ENCODE results near the gene KCTD20. TPM values are rescaled to one million over a fixed set of nuclear protein-coding genes. Genes with fewer than 3 reads are reported as not detected.

Gene KCTD20
- total RNA-seq, 1 experiment from 2014 or later, result 32.4 TPM

DNA sequence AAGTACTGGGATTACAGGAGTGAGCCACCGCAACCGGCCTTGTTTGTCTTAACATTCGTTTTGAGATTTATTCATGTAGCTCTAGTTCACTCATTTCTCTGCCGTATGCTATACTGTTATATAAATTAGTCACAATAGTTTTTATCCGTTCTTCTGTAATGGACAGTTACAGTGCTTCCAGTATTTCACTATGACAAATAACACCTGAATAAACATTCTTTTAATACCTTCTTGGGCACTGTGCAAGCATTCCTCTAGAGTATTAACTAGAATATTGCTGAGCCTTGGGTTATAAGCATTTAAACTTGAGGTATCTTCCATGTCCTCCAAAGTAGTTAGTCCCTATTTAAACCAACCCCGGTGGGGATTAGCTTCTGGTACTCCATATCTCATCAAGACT lies 58.9 kb downstream of the KCTD20 start:
- H3K9me3 Mint-ChIP-seq (ENCODE audit: unreplicated experiment), result no peaks in the 10 kb centered on the region
- BruUV-seq (replicated peaks), result no TSS peak
- Histone ChIP-seq H3K27me3 (replicated peaks; ENCODE audit: control insufficient read depth, insufficient read depth, low read length) (no peaks in the 10 kb centered on the region), H3K4me1 (peaks cover 15% of the 10 kb centered on the region), H3K9me3 (no peaks in the 10 kb centered on the region), H3K36me3 (ENCODE audit: control insufficient read depth, insufficient read depth, low read length) (peaks cover 1% of the 10 kb centered on the region; the same call in 1 of the 2 replicates), H3K4me3 (ENCODE audit: low read depth, low read length) (no peak overlapping the region)
- intact Hi-C loops (cut with micrococcal nuclease; ENCODE audit: unreplicated experiment), result no loop called here
- ChIA-PET POLR2A (no interaction called here), CTCF (no interaction called here)
- no peak overlapping the region for H3K27ac Mint-ChIP-seq (ENCODE audit: unreplicated experiment)
- DNase-seq, result no peak
- peaks cover 4% of the 10 kb centered on the region for H3K4me1 Mint-ChIP-seq (ENCODE audit: low read depth, unreplicated experiment)
- H3K4me3 Mint-ChIP-seq (ENCODE audit: unreplicated experiment), result no peak overlapping the region
- TF ChIP-seq, protein P1, sequence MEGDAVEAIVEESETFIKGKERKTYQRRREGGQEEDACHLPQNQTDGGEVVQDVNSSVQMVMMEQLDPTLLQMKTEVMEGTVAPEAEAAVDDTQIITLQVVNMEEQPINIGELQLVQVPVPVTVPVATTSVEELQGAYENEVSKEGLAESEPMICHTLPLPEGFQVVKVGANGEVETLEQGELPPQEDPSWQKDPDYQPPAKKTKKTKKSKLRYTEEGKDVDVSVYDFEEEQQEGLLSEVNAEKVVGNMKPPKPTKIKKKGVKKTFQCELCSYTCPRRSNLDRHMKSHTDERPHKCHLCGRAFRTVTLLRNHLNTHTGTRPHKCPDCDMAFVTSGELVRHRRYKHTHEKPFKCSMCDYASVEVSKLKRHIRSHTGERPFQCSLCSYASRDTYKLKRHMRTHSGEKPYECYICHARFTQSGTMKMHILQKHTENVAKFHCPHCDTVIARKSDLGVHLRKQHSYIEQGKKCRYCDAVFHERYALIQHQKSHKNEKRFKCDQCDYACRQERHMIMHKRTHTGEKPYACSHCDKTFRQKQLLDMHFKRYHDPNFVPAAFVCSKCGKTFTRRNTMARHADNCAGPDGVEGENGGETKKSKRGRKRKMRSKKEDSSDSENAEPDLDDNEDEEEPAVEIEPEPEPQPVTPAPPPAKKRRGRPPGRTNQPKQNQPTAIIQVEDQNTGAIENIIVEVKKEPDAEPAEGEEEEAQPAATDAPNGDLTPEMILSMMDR (IDR thresholded peaks at IDR 0.05; ENCODE audit: insufficient read depth in 1 of 2, low read depth in 1 of 2, low read length in 1 of 2, severe bottlenecking in 1 of 2, unreplicated experiment in 1 of 2), result no peak
- no peaks in the 10 kb centered on the region for H3K27me3 Mint-ChIP-seq (ENCODE audit: insufficient read depth, unreplicated experiment)
- peaks cover 20% of the 10 kb centered on the region for H3K36me3 Mint-ChIP-seq (ENCODE audit: insufficient read depth, unreplicated experiment)

DNA sequence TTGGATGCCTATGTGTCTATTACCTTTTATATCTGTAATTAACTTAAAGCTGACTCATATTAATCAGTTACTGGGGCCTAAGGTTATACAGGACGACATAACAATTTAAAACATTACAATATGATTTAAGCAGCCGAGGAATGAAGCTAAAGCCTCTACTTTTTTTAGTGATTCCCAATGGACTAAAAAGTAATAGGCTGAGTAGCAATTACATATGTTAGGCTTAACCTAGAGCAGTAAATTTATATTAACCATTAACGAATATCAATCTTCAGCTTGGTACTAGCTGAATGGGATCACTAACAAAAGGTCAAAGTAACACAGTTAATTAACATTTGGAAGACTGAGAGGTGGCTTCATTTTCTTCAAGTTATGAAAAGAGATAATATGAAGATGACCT lies 61.4 kb downstream of the KCTD20 start:
- H3K9me3 Mint-ChIP-seq (ENCODE audit: unreplicated experiment), result no peaks in the 10 kb centered on the region

DNA sequence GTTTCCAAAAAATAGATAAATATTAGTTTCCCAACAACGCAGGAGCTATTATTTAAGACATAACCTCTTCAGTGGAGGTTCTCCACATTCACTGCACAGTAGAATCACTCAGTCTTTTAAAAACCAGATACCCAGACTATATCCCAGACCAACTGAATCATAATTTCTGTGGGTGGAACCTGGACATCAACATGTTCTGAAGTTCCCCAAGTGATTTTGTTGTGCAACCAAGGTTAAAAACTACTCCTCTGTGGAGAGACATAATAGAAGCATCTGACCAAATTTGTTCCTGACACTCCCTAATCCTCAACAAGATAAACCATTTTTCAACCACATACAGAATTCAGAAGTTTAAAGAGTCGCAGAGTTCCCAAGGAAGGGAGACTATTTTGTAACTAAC lies 62.2 kb downstream of the KCTD20 start:
- no peaks in the 10 kb centered on the region for H3K27me3 ChIP-seq (replicated peaks; ENCODE audit: control insufficient read depth, insufficient read depth, low read length)
- Mint-ChIP-seq H3K4me3 (ENCODE audit: unreplicated experiment) (no peak overlapping the region), H3K36me3 (ENCODE audit: insufficient read depth, unreplicated experiment) (peaks cover 17% of the 10 kb centered on the region), H3K27ac (ENCODE audit: unreplicated experiment) (no peak overlapping the region), H3K27me3 (ENCODE audit: insufficient read depth, unreplicated experiment) (no peaks in the 10 kb centered on the region), H3K9me3 (ENCODE audit: unreplicated experiment) (no peaks in the 10 kb centered on the region), H3K4me1 (ENCODE audit: low read depth, unreplicated experiment) (peaks cover 17% of the 10 kb centered on the region)
- ChIA-PET POLR2A (no interaction called here), CTCF (no interaction called here)
- TF ChIP-seq, protein P1 (IDR thresholded peaks at IDR 0.05; ENCODE audit: insufficient read depth in 1 of 2, low read depth in 1 of 2, low read length in 1 of 2, severe bottlenecking in 1 of 2, unreplicated experiment in 1 of 2), result no peak
- intact Hi-C loops (cut with micrococcal nuclease; ENCODE audit: unreplicated experiment), result no loop called here
- 0 out of 2 replicates have a peak, but pooled peaks cover 2% of the 10 kb centered on the region for H3K9me3 ChIP-seq
- peaks cover 1% of the 10 kb centered on the region for H3K36me3 ChIP-seq (ENCODE audit: control insufficient read depth, insufficient read depth, low read length)
- DNase-seq, result no peak
- peaks cover 41% of the 10 kb centered on the region for H3K4me1 ChIP-seq
- no TSS peak for BruUV-seq (replicated peaks)
- no peak overlapping the region for H3K4me3 ChIP-seq (ENCODE audit: low read depth, low read length)

More for the DNA sequence above, 61.4 kb downstream of the KCTD20 start:
- no peaks in the 10 kb centered on the region for H3K27me3 Mint-ChIP-seq (ENCODE audit: insufficient read depth, unreplicated experiment)
- intact Hi-C loops (cut with micrococcal nuclease; ENCODE audit: unreplicated experiment), result no loop called here
- Histone ChIP-seq H3K4me1 (peaks cover 33% of the 10 kb centered on the region), H3K27me3 (replicated peaks; ENCODE audit: control insufficient read depth, insufficient read depth, low read length) (no peaks in the 10 kb centered on the region), H3K9me3 (no peaks in the 10 kb centered on the region), H3K4me3 (ENCODE audit: low read depth, low read length) (no peak overlapping the region), H3K36me3 (ENCODE audit: control insufficient read depth, insufficient read depth, low read length) (peaks cover 1% of the 10 kb centered on the region; the same call in 1 of the 2 replicates)
- no peak overlapping the region for H3K27ac Mint-ChIP-seq (ENCODE audit: unreplicated experiment)
- ChIA-PET POLR2A (no interaction called here), CTCF (no interaction called here)
- TF ChIP-seq, protein P1 (IDR thresholded peaks at IDR 0.05; ENCODE audit: insufficient read depth in 1 of 2, low read depth in 1 of 2, low read length in 1 of 2, severe bottlenecking in 1 of 2, unreplicated experiment in 1 of 2), result no peak
- H3K36me3 Mint-ChIP-seq (ENCODE audit: insufficient read depth, unreplicated experiment), result peaks cover 10% of the 10 kb centered on the region
- peaks cover 14% of the 10 kb centered on the region for H3K4me1 Mint-ChIP-seq (ENCODE audit: low read depth, unreplicated experiment)
- BruUV-seq (replicated peaks), result no TSS peak
- no peak overlapping the region for H3K4me3 Mint-ChIP-seq (ENCODE audit: unreplicated experiment)
- DNase-seq, result no peak

All from Caco-2 (cell line).